HEK293 (cell line): ENCODE measurements around the gene MAGI1.

Source experiments
- CTCF ChIA-PET: fragments of 350-600 bp; formaldehyde crosslinking; extraction: SDS; loops from one replicate; lab custom pipeline; 2021; ENCODE audit warnings: antibody characterized with exemption; lab: Yijun Ruan, JAX
- POLR2A ChIA-PET: fragments of 300-600 bp; formaldehyde crosslinking; extraction: SDS; loops from one replicate; lab custom pipeline; 2020; ENCODE audit warnings: antibody characterized with exemption, inconsistent platforms; lab: Yijun Ruan, JAX
- H3K27ac ChIP-seq: fragments of 200-500 bp; sonication (Bioruptor generic); 2 replicates; pipeline ENCODE4 v1.5.1; 2014; ENCODE audit warnings: low read depth, low read length, control low read depth, inconsistent platforms; ENCODE audit errors: extremely low read depth
- H3K36me3 ChIP-seq, 2 experiments: fragments of 200-500 bp in 1 of 2; sonication (Bioruptor generic) in 1 of 2; 1 replicate in 1 of 2; 2 replicates in 1 of 2; pipeline ENCODE4 v1.5.1; 2014 to 2017; ENCODE audit warnings: inconsistent platforms in 2 of 2, low read length in 2 of 2; ENCODE audit not compliant: control insufficient read depth in 2 of 2, insufficient read depth in 1 of 2
- H3K4me1 ChIP-seq: fragments of 200-500 bp; sonication (Bioruptor generic); 2 replicates; pipeline ENCODE4 v1.5.1; 2014; ENCODE audit warnings: mild to moderate bottlenecking, low read length, inconsistent platforms; ENCODE audit not compliant: control insufficient read depth, insufficient read depth
- H3K4me3 ChIP-seq: 2 replicates; pipeline ENCODE4 v1.5.1; 2011; ENCODE audit warnings: low read depth, mild to moderate bottlenecking, control low read depth, low read length, moderate library complexity
- H3K9me3 ChIP-seq: fragments of 200-500 bp; sonication (Bioruptor generic); 2 replicates; pipeline ENCODE4 v1.5.1; 2014; ENCODE audit warnings: low read depth, low read length, inconsistent platforms; ENCODE audit not compliant: control insufficient read depth, insufficient read depth
- GLIS2 ChIP-seq: fragments of 450-650 bp; formaldehyde crosslinking; IDR thresholded peaks from 2 replicates; pipeline ENCODE4 v1.5.1; 2016; ENCODE audit warnings: missing biosample characterization, missing genetic modification characterization
- HOXD13 ChIP-seq: sonication (generic); formaldehyde crosslinking; IDR thresholded peaks from 2 replicates; pipeline ENCODE4 v1.8.0; 2022; ENCODE audit warnings: missing genetic modification reagents, borderline replicate concordance
- IKZF3 ChIP-seq: fragments of 450-650 bp; IDR thresholded peaks from 2 replicates; pipeline ENCODE4 v1.5.0; 2018; ENCODE audit warnings: missing biosample characterization, mild to moderate bottlenecking, missing genetic modification characterization, moderate library complexity
- SALL2 ChIP-seq: fragments of 450-650 bp; formaldehyde crosslinking; IDR thresholded peaks from 2 replicates; pipeline ENCODE4 v1.5.0; 2017; ENCODE audit warnings: missing biosample characterization, mild to moderate bottlenecking, missing genetic modification characterization, borderline replicate concordance
- TCF7L2 ChIP-seq: IDR thresholded peaks from 2 replicates; pipeline ENCODE4 v1.6.1; 2011; ENCODE audit warnings: low read depth, mild to moderate bottlenecking, inconsistent platforms, low read length, moderate library complexity, borderline replicate concordance
- ZFP37 ChIP-seq: fragments of 450-650 bp; formaldehyde crosslinking; IDR thresholded peaks from 2 replicates; pipeline ENCODE4 v1.5.1; 2016; ENCODE audit warnings: missing biosample characterization, missing genetic modification characterization
- ZNF112 ChIP-seq: fragments of 450-650 bp; formaldehyde crosslinking; IDR thresholded peaks from 2 replicates; pipeline ENCODE4 v1.5.0; 2017; ENCODE audit warnings: missing biosample characterization, missing genetic modification characterization
- ZNF138 ChIP-seq: fragments of 450-650 bp; formaldehyde crosslinking; IDR thresholded peaks from 2 replicates; pipeline ENCODE4 v1.5.1; 2016; ENCODE audit warnings: missing biosample characterization, missing genetic modification characterization, borderline replicate concordance
- ZNF169 ChIP-seq: fragments of 450-650 bp; formaldehyde crosslinking; IDR thresholded peaks from 2 replicates; pipeline ENCODE4 v1.5.1; 2016; ENCODE audit warnings: missing biosample characterization, missing genetic modification characterization
- ZNF184 ChIP-seq: fragments of 450-650 bp; IDR thresholded peaks from 2 replicates; pipeline ENCODE4 v1.5.1; 2018; ENCODE audit warnings: missing biosample characterization, mild to moderate bottlenecking, missing genetic modification characterization
- ZNF221 ChIP-seq: fragments of 450-650 bp; formaldehyde crosslinking; IDR thresholded peaks from 2 replicates; pipeline ENCODE4 v1.5.1; 2017; ENCODE audit warnings: missing biosample characterization, missing genetic modification characterization, borderline replicate concordance
- ZNF24 ChIP-seq: fragments of 450-650 bp; formaldehyde crosslinking; IDR thresholded peaks from 2 replicates; pipeline ENCODE4 v1.5.1; 2016; ENCODE audit warnings: missing biosample characterization, missing genetic modification characterization
- ZNF266 ChIP-seq: fragments of 450-650 bp; formaldehyde crosslinking; IDR thresholded peaks from 2 replicates; pipeline ENCODE4 v1.5.1; 2016; ENCODE audit warnings: missing biosample characterization, missing genetic modification characterization, low read depth
- ZNF274 ChIP-seq, 2 experiments: fragments of 200-500 bp in 1 of 2; fragments of 450-650 bp in 1 of 2; sonication (Bioruptor generic) in 1 of 2; formaldehyde crosslinking in 1 of 2; IDR thresholded peaks; 2 replicates each; pipeline versions ENCODE4 v1.5.1 to v1.6.1; 2014 to 2016; ENCODE audit warnings: borderline replicate concordance in 1 of 2, inconsistent platforms in 1 of 2, low read length in 1 of 2, missing biosample characterization in 1 of 2, missing genetic modification characterization in 1 of 2
- ZNF302 ChIP-seq: fragments of 450-650 bp; formaldehyde crosslinking; IDR thresholded peaks from 2 replicates; pipeline ENCODE4 v1.5.1; 2016; ENCODE audit warnings: missing biosample characterization, missing genetic modification characterization, low read depth
- ZNF544 ChIP-seq: fragments of 450-650 bp; formaldehyde crosslinking; IDR thresholded peaks from 2 replicates; pipeline ENCODE4 v1.5.0; 2017; ENCODE audit warnings: missing biosample characterization, missing genetic modification characterization
- ZNF561 ChIP-seq: fragments of 450-650 bp; IDR thresholded peaks from 2 replicates; pipeline ENCODE4 v1.5.1; 2018; ENCODE audit warnings: missing biosample characterization, missing genetic modification characterization, borderline replicate concordance
- ZNF596 ChIP-seq: fragments of 450-650 bp; IDR thresholded peaks from 2 replicates; pipeline ENCODE4 v1.5.0; 2018; ENCODE audit warnings: missing biosample characterization, mild to moderate bottlenecking, missing genetic modification characterization, moderate library complexity
- ZNF785 ChIP-seq: fragments of 450-650 bp; formaldehyde crosslinking; IDR thresholded peaks from 2 replicates; pipeline ENCODE4 v1.5.1; 2016; ENCODE audit warnings: missing biosample characterization, missing genetic modification characterization
- ZSCAN30 ChIP-seq: fragments of 450-650 bp; IDR thresholded peaks from 2 replicates; pipeline ENCODE4 v1.5.1; 2018; ENCODE audit warnings: missing biosample characterization, mild to moderate bottlenecking, missing genetic modification characterization, moderate library complexity
- TF ChIP-seq, protein P1 (sequence below): fragments of 450-650 bp; formaldehyde crosslinking; IDR thresholded peaks from 2 replicates; pipeline ENCODE4 v1.5.1; 2016; ENCODE audit warnings: missing biosample characterization, missing genetic modification characterization
- TF ChIP-seq, protein P2 (sequence below): fragments of 450-650 bp; formaldehyde crosslinking; IDR thresholded peaks from 2 replicates; pipeline ENCODE4 v1.5.1; 2016; ENCODE audit warnings: missing biosample characterization, missing genetic modification characterization

MAGI1 gene

DNA sequence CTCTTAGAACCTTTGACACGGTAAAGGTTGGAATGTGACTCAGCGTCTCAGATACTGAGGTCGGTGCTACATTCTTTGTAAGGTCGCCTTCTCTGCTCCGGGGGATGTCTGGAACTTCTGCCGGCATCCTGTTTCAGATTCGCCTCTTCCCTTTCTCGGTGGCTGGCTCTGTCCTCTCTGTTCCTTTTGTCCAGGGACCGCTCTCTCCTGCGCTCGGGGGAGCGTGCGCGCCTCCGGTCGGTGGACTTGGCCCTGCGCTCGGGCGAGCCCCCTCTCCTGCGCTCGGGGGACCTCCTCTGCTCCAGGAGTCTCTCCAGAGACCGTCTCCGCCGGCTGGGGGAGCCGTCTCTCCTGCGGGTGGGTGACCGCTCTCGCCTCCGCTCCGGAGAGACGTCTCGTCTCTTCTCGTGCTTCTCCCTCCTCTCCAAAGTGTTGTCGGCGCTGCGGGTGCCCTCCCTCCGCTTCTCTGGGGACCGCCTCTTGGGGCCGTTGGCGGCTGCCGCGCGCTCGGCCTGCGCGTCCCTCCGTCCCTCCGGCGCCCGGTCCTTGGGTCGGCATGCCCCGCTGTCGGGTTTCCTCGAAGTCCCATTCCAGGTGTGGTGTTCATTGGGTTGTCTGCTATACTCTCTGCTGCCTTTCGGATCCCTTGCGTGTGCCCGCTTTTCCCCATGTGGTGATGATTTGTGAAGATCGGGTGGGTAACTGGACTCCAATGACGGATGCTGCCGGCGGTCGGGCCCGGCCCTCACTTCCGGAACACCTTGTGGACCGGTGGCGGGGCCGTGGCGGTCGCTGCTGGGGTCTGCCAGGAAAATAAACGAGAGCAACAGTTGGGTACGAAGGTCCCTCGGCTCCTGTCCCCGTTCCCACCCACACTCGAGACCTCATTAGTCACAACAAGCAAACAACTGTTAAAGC lies 682.1 kb downstream of the MAGI1 start:
- H3K9me3 ChIP-seq, result no peaks in the 10 kb centered on the region
- H3K36me3 ChIP-seq, result peaks cover 0 to 5% of the 10 kb centered on the region in 2 experiments; a peak in 1 of 3 replicates
- no peak overlapping the region for H3K27ac ChIP-seq
- CTCF ChIA-PET, result no interaction called here
- H3K4me3 ChIP-seq, result no peak overlapping the region
- POLR2A ChIA-PET, result no interaction called here
- no peak for TF ChIP-seq ZNF266 (tag by site-specific recombination)
- no peak for TF ChIP-seq HOXD13 (CRISPR knock-in tag)
- H3K4me1 ChIP-seq, result no peaks in the 10 kb centered on the region

DNA sequence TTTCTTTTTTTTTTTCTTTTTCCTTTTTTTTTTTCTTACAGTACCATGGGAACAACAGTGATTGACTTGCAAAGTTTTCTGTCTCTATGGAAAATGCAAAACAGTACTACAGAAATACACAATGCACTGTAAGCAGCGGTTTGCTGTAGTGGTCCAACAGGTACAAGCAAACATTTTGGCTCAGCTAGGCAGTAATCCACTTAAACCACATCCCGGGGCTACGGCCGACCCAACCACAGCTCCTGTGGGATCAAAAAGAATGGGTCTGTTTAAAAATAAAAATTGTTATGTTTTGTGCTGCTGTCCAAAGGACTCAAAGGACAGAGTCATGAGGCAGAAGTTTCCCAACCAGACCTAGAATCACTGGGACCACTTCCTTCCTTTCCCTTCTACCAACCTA lies 683.8 kb downstream of the MAGI1 start:
- Histone ChIP-seq H3K9me3 (no peaks in the 10 kb centered on the region), H3K4me1 (no peaks in the 10 kb centered on the region), H3K36me3 (no peaks in the 10 kb centered on the region), H3K27ac (no peak overlapping the region), H3K4me3 (no peak overlapping the region)
- ChIA-PET POLR2A (no interaction called here), CTCF (interaction anchor here (0.7 kb wide), 1 partner anchor 162 kb away, joined by 3 read pairs; no protein-coding TSS in a partner anchor)
- TF ChIP-seq GLIS2, result no peak
- TF ChIP-seq ZNF302 (tag by site-specific recombination), result no peak
- no peak for TF ChIP-seq ZNF169
- TF ChIP-seq ZSCAN30 (tag by site-specific recombination), result no peak
- TF ChIP-seq ZNF561 (tag by site-specific recombination), result no peak
- no peak for TF ChIP-seq ZNF24 (tag by site-specific recombination)
- no peak for TF ChIP-seq HOXD13 (CRISPR knock-in tag)

DNA sequence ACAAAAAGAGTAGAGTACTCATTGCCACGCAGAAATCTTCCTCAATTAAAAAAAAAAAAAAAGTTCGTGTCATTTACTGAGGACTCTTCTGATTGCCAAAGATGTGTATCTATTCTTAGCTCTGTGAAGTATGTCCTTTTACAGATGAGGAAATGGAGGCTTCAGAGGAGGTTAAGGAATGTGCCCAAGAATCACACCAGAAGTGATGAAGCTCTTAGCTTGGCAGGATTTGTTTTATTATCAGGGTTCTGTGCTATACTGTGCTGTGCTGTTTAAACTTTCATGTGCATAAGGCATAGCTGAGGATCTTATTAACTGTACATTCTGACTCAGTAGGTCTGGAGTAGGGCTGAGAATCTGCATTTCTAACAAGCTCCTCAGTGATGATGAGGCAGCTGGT lies 685.8 kb downstream of the MAGI1 start:
- Histone ChIP-seq H3K36me3 (no peaks in the 10 kb centered on the region), H3K4me1 (no peaks in the 10 kb centered on the region), H3K27ac (no peak overlapping the region)
- ChIA-PET POLR2A (no interaction called here), CTCF (interaction anchor here (0.6 kb wide), 1 partner anchor 11 kb away, joined by 4 read pairs; no protein-coding TSS in a partner anchor)
- no peak for TF ChIP-seq ZNF138
- TF ChIP-seq SALL2 (tag by site-specific recombination), result no peak
- TF ChIP-seq, protein P1, sequence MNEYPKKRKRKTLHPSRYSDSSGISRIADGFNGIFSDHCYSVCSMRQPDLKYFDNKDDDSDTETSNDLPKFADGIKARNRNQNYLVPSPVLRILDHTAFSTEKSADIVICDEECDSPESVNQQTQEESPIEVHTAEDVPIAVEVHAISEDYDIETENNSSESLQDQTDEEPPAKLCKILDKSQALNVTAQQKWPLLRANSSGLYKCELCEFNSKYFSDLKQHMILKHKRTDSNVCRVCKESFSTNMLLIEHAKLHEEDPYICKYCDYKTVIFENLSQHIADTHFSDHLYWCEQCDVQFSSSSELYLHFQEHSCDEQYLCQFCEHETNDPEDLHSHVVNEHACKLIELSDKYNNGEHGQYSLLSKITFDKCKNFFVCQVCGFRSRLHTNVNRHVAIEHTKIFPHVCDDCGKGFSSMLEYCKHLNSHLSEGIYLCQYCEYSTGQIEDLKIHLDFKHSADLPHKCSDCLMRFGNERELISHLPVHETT, result no peak
- TF ChIP-seq ZNF221 (tag by site-specific recombination), result no peak
- no peak for TF ChIP-seq ZNF544 (tag by site-specific recombination)
- TF ChIP-seq, protein P2, sequence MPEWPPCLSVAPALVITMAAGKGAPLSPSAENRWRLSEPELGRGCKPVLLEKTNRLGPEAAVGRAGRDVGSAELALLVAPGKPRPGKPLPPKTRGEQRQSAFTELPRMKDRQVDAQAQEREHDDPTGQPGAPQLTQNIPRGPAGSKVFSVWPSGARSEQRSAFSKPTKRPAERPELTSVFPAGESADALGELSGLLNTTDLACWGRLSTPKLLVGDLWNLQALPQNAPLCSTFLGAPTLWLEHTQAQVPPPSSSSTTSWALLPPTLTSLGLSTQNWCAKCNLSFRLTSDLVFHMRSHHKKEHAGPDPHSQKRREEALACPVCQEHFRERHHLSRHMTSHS (tag by site-specific recombination), result no peak
- no peak for TF ChIP-seq ZNF112 (tag by site-specific recombination)
- TF ChIP-seq, all 188 proteins: peak for 0
- Histone ChIP-seq H3K9me3 (no peaks in the 10 kb centered on the region), H3K4me3 (no peak overlapping the region)

DNA sequence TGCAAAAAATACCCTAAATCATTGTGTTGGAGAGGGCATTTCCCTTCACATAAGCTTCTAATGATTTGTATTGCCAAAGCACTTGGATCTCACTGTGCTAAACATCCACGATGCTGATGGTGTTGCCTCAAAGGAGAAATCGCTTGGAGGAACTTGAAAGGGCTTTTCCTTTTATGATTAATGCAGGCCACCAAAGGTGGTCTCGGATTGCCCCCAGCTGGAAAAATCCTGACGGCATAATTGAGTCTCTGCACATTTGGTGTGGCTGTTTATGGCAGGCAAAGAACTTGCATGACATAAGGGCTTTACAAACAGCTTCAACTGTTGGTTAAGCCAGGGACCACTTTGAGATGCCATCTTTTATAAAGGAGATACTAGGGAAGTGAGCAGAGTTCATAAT lies 687.0 kb downstream of the MAGI1 start:
- Histone ChIP-seq H3K4me1 (no peaks in the 10 kb centered on the region), H3K9me3 (no peaks in the 10 kb centered on the region), H3K4me3 (no peak overlapping the region), H3K36me3 (no peaks in the 10 kb centered on the region), H3K27ac (no peak overlapping the region)
- CTCF ChIA-PET, result interaction anchor here (1.1 kb wide), 1 partner anchor 9 kb away, joined by 3 read pairs; no protein-coding TSS in a partner anchor
- TF ChIP-seq ZFP37, result no peak
- no peak for TF ChIP-seq ZNF274 (IDR thresholded peaks at IDR 0.05; ENCODE audit: low read length)
- no peak for TF ChIP-seq ZNF274 (tag by site-specific recombination; IDR thresholded peaks at IDR 0.05; ENCODE audit: borderline replicate concordance)
- TF ChIP-seq ZNF596 (tag by site-specific recombination), result no peak
- TF ChIP-seq ZNF184 (tag by site-specific recombination), result no peak
- TF ChIP-seq ZSCAN30 (tag by site-specific recombination), result no peak
- TF ChIP-seq ZNF138, result no peak
- no peak for TF ChIP-seq ZNF785 (tag by site-specific recombination)
- no peak for TF ChIP-seq IKZF3 (tag by site-specific recombination)
- TF ChIP-seq TCF7L2, result no peak
- POLR2A ChIA-PET, result no interaction called here
